ENCODE measurements around the gene NDUFB5. TPM values are rescaled to one million over a fixed set of nuclear protein-coding genes. Genes with fewer than 3 reads are reported as not detected.

NDUFB5 gene
- total RNA-seq (190 TPM), polyA plus RNA-seq (70.4 TPM)

DNA sequence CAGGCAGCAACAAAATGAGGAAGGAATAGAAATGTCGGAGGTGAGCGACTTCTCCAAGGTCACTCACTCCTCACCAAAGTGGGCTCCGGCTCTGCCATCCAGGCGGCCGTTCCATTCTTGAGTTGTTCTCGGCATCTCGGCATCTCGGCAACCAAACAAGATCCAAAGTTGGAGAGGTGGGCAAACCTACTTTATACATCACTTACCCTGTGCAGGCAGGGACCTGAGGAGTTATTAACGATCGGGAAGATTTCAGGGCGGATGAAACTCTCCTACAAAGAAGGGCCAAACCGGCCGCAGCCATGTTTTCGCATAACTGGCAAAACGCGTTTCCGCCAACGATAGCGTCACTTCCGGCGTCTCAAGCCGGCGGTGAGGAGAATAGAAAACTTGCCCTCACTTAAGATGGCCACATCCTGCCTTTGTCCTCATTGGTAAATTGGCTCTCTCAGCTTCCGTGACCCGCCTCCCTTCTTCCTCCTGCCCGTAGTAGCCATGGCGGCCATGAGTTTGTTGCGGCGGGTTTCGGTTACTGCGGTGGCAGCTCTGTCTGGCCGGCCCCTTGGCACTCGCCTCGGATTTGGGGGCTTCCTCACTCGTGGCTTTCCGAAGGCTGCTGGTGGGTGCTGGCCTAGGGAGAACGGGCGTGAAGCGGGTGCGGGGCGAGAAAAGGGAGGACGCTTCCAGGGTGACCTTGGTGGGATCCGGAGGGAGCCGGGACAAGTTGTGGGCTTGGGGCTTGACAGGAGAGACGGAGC, at the start of gene NDUFB5, which contains the start of gene MRPL47:
TSS of gene NDUFB5 (plus strand) at position 474 of the 758 bp plus-strand sequence. CDS start at position 496, 22 bp downstream.
TSS of gene MRPL47 (minus strand) at position 318 of the 758 bp plus-strand sequence. CDS start at position 304, 14 bp downstream.
- no peaks in the 10 kb centered on the region for H3K4me1 ChIP-seq (ENCODE audit: insufficient read depth)
- DNase-seq (ENCODE audit: extremely low spot score), result peak; percentile 97
- peaks cover 2% of the 10 kb centered on the region for H3K36me3 ChIP-seq (ENCODE audit: insufficient read depth)
- WGBS, result under 1% methylated on average over 45 of the region's 45 CpGs
- H3K27ac ChIP-seq (ENCODE audit: low read depth), result peak within 1 kb of the TSS; percentile 89
- peak within 1 kb of the TSS; percentile 78 for H3K4me3 ChIP-seq (ENCODE audit: low read depth, low read length)

DNA sequence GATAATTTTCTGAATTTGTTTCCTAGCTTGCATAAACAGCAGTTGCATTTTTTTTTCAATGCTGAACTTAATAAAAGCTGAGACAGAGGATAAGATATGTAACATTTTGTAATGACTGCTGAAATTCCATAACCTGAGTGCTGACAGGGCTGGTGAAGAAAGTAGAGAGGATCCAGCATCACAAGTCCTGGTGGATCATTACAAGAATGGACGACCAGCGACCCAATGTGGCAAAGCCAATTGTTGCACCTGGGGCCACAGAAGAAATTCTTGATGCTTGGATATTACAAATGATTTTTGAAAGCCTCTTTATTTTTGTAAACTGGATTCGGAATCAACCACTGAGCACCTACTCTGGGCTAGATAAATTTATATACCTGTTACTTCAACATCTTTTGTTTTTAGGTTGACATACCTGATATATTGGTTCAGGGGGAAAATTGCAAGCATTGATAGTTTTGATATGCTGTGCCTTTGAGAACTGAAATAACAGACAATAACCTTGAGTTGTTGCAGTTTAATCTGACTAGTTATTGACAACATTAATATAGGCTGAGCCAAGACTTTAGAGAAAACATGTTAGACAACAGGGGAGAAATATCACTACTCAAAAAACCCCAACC, 45.7 kb upstream of the NDUFB5 start:
- no peak overlapping the region for H3K4me3 ChIP-seq (ENCODE audit: low read depth, low read length)
- no peaks in the 10 kb centered on the region for H3K4me1 ChIP-seq (ENCODE audit: insufficient read depth)
- 5% methylated on average over 3 of the region's 3 CpGs for WGBS
- peak; percentile 13 for DNase-seq (ENCODE audit: extremely low spot score)
- H3K27ac ChIP-seq (ENCODE audit: low read depth), result no peak overlapping the region
- H3K36me3 ChIP-seq (ENCODE audit: insufficient read depth), result no peaks in the 10 kb centered on the region

DNA sequence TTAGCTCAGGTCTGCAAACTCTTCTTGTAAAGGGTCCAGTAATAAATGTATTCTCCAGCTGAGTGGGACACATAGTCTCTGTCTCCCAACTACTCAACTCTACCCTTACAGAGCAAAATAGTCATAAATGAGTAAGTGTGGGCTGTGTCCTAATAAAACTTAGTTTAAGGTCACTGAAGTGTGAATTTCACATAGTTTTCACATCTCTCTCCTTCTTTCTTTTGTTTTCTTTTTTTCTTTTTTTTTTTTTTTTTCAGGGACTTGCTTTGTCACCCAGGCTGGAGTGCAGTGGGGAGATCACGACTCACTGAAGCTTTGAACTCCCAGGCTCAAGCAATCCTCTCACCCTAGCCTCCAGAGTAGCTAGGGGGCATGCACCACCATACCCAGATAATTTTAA, 43.8 kb upstream of the NDUFB5 start:
- no peak for DNase-seq (ENCODE audit: extremely low spot score)
- 94% methylated on average over 1 of the region's 1 CpG for WGBS
- H3K36me3 ChIP-seq (ENCODE audit: insufficient read depth), result no peaks in the 10 kb centered on the region

DNA sequence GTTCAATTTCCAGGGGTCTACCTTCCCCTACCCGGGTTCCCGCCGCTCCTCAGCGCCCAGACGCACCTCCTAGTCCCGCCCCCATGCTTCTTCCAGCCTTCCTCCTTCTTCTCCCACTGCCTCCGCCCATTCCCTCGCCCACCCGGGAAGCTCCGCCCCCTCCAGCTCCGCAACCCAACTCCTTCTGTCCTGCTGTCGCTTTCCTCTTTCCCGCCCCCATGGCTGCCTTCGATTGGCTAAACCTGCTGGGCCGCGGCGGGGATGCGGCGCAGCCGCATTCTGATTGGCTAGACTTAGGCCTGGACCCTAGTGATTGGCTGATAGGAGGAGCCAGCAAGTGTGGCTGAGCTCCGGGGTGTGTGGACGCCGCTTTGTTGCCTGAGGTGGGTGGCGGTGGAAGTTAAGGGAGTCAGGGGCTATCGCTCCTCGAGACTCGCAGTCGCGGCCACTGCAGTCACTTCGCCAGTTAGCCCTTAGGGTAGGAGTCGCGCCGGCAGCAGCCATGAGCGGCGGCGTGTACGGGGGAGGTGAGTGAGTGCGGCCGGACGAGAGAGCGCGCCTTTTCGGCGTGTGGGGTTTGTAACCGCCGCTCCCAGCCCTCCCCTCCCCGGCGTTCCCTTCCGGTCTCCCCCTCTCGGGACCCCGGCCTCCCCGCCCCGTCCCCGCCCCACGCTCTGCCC, 41.9 kb upstream of the NDUFB5 start, which contains the start of gene ACTL6A:
TSS of gene ACTL6A (plus strand) at position 336 of the 680 bp plus-strand sequence. CDS start at position 503, 167 bp downstream.
- peak; percentile 100 for DNase-seq (ENCODE audit: extremely low spot score)
- Histone ChIP-seq H3K4me1 (ENCODE audit: insufficient read depth) (no peaks in the 10 kb centered on the region), H3K27ac (ENCODE audit: low read depth) (peak within 1 kb of the TSS; percentile 84), H3K4me3 (ENCODE audit: low read depth, low read length) (peak within 1 kb of the TSS; percentile 87), H3K36me3 (ENCODE audit: insufficient read depth) (no peaks in the 10 kb centered on the region)
- under 1% methylated on average over 55 of the region's 55 CpGs for WGBS

More for the DNA sequence above, 43.8 kb upstream of the NDUFB5 start:
- H3K27ac ChIP-seq (ENCODE audit: low read depth), result no peak overlapping the region
- H3K4me1 ChIP-seq (ENCODE audit: insufficient read depth), result no peaks in the 10 kb centered on the region
- H3K4me3 ChIP-seq (ENCODE audit: low read depth, low read length), result no peak overlapping the region

DNA sequence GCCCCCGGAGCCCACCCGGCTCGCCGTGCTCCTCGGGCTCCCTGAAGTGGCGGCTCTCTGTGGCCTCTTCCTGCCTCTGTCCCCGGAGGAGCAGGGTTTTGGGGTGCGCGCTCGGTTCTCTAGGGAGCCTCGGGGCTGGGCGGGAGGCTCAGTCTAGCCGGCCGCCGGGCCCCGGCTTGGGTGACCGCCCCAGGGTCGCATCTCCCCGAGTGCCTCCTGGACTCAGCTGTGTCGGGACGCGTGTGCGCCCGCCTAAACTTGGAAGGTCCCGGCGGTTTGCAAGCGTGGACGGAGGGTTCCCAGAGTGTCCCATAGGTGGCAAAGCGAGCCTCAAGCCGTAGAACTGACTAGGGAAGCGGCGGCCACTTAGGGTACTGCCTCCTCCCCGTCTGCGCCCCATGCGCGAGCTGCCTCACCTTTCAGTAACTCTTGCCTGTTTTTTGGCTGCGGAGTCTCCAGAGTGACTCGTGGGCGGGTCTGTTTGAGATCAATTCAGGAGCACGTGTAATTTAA, 41.3 kb upstream of the NDUFB5 start:
- Histone ChIP-seq H3K36me3 (ENCODE audit: insufficient read depth) (no peaks in the 10 kb centered on the region), H3K4me1 (ENCODE audit: insufficient read depth) (no peaks in the 10 kb centered on the region), H3K4me3 (ENCODE audit: low read depth, low read length) (peak overlapping the region; percentile 87), H3K27ac (ENCODE audit: low read depth) (peak overlapping the region; percentile 71)
- peak; percentile 23 for DNase-seq (ENCODE audit: extremely low spot score)
- WGBS, result under 1% methylated on average over 40 of the region's 40 CpGs

DNA sequence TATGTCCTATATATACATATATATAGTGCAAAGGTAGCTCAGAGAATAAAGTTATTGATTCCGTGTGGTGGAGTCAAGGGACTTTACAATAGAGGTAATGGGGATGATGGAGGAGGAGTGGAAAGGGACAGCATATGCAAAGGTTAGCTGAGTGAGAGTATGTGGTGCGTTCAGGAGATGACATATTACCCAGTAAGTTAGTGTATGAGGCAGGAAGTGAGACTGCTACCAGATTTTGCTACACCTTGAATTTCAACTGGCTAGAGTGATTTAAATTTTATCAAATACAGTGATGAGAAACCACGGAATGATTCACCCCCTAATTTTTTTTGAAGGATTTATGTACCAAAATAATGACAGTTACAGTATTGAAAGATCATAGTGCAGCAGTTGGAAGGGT, 39.1 kb upstream of the NDUFB5 start:
- no peaks in the 10 kb centered on the region for H3K36me3 ChIP-seq (ENCODE audit: insufficient read depth)
- H3K27ac ChIP-seq (ENCODE audit: low read depth), result no peak overlapping the region
- no peaks in the 10 kb centered on the region for H3K4me1 ChIP-seq (ENCODE audit: insufficient read depth)
- no peak for DNase-seq (ENCODE audit: extremely low spot score)
- WGBS, result 82% methylated on average over 3 of the region's 3 CpGs
- H3K4me3 ChIP-seq (ENCODE audit: low read depth, low read length), result no peak overlapping the region

DNA sequence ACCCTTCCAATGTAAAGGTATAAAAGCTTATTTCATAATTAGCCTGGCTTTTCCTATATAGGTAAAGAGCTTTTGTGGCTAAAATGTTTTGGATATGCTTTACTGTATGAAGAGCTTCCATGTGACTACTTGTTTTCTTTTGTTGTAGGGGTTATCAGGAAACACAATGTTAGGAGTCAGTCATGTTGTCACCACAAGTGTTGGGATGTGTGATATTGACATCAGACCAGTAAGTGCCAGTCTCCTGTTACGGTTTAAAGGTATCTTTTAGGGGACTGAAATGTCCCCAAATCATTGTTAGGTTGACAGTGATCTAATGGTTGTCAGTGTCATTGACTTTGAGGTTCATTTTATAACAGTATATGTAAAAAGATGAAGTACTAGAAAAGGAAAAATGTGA, 23.6 kb upstream of the NDUFB5 start:
- Histone ChIP-seq H3K36me3 (ENCODE audit: insufficient read depth) (peaks cover 5% of the 10 kb centered on the region), H3K27ac (ENCODE audit: low read depth) (no peak overlapping the region), H3K4me3 (ENCODE audit: low read depth, low read length) (no peak overlapping the region), H3K4me1 (ENCODE audit: insufficient read depth) (no peaks in the 10 kb centered on the region)
- 92% methylated on average over 1 of the region's 1 CpG for WGBS
- no peak for DNase-seq (ENCODE audit: extremely low spot score)

DNA sequence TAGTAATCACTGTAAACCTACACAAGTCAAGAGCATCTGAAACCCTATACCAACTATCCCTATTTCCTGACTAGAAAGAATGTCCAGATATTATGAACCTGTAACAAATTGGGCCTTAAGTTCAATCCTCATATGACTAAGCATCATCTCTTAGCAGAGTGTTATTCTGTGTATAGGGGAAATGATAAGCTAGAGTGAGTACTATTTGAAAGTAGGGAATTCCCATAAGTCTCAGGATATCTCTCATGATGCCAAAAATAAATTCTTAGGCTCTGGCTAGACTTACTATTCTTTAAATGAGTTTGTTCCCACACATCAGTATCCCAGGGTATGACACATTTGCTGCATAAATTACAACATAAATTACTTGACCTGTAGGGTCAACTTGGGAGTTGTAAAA, 15.5 kb upstream of the NDUFB5 start:
- H3K27ac ChIP-seq (ENCODE audit: low read depth), result no peak overlapping the region
- no peak overlapping the region for H3K4me3 ChIP-seq (ENCODE audit: low read depth, low read length)
- H3K36me3 ChIP-seq (ENCODE audit: insufficient read depth), result peaks cover 5% of the 10 kb centered on the region
- no peak for DNase-seq (ENCODE audit: extremely low spot score)
- no peaks in the 10 kb centered on the region for H3K4me1 ChIP-seq (ENCODE audit: insufficient read depth)

DNA sequence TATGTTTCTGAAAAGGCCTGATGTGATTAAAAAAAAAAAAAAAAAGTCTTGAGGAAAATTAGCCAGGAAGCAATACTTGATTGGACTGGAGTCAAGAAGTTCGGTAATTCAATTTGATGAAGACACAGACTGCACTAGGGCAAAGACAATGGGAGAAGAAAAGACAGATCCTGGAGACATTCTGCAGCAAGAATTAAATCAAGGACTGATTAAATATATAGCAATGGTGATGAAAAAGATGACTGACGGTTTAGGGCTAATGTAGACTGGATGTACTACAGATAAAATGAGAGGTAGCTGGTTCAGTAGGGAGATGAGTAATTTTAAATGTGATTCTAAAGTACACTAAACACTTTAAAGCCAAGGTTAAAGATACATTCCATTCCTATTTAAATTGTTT, 13.9 kb upstream of the NDUFB5 start:
- H3K27ac ChIP-seq (ENCODE audit: low read depth), result no peak overlapping the region
- H3K36me3 ChIP-seq (ENCODE audit: insufficient read depth), result peaks cover 5% of the 10 kb centered on the region
- no peaks in the 10 kb centered on the region for H3K4me1 ChIP-seq (ENCODE audit: insufficient read depth)
- 79% methylated on average over 2 of the region's 2 CpGs for WGBS
- DNase-seq (ENCODE audit: extremely low spot score), result no peak
- H3K4me3 ChIP-seq (ENCODE audit: low read depth, low read length), result no peak overlapping the region

DNA sequence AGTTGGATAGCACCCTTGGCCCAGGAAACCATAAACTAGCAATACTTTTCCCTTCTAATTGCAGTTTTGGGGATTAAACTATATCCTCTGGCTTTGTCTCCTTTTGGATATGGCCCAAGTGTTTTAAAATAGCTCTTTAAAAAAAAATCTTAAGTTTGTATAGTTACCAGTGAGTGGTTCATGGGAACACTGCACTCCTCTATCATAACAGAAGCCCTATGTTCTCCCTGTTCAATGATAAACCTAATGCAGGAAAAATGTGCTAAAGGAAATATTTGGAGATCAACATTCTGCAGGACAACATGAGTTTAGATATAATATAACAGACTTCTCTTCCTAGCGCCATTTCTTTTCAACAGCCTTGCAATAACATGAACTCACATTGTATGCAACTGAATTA, 13.3 kb upstream of the NDUFB5 start:
- no peaks in the 10 kb centered on the region for H3K4me1 ChIP-seq (ENCODE audit: insufficient read depth)
- peaks cover 5% of the 10 kb centered on the region for H3K36me3 ChIP-seq (ENCODE audit: insufficient read depth)
- H3K4me3 ChIP-seq (ENCODE audit: low read depth, low read length), result no peak overlapping the region
- 49% methylated on average over 1 of the region's 1 CpG for WGBS
- no peak for DNase-seq (ENCODE audit: extremely low spot score)
- H3K27ac ChIP-seq (ENCODE audit: low read depth), result no peak overlapping the region

DNA sequence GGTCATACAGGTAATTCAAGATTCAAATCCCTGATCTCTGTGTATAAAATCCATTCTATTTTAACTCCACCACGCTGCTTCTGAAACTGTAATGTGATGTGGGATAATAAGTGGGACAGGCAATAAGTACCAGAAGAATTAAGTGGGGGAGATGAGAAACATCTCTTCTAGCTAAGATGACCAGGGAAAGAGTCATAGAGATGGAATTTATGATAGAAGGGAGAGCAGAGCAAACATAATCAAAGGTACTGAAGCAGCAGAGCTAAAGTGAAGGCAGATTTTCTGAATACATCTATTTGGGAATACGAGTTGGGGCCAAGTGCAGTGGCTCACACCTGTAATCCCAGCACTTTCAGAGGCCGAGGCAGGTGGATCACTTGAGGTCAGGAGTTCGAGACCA, 5.1 kb upstream of the NDUFB5 start:
- H3K4me3 ChIP-seq (ENCODE audit: low read depth, low read length), result no peak overlapping the region
- no peak for DNase-seq (ENCODE audit: extremely low spot score)
- no peaks in the 10 kb centered on the region for H3K4me1 ChIP-seq (ENCODE audit: insufficient read depth)
- 88% methylated on average over 4 of the region's 4 CpGs for WGBS
- H3K36me3 ChIP-seq (ENCODE audit: insufficient read depth), result peaks cover 3% of the 10 kb centered on the region
- no peak overlapping the region for H3K27ac ChIP-seq (ENCODE audit: low read depth)

DNA sequence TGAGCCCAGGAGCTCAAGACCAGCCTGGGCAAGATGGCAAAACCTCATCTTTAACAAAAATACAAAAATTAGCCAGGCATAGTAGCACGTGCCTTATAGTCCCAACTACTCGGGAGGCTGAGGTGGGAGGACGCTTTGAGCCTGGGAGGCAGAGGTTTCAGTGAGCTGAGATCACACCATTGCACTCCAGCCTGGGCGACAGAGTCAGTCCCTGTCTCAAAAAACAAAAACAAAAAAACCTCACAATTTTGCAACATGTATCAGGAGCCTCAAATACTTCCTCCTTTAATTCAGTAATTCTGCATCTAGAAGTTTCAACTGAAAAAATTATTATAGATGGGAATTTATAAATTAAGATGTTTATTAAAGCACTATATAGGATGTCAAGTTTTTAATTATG, 1.3 kb upstream of the NDUFB5 start:
- H3K36me3 ChIP-seq (ENCODE audit: insufficient read depth), result peaks cover 3% of the 10 kb centered on the region
- H3K4me3 ChIP-seq (ENCODE audit: low read depth, low read length), result no peak overlapping the region
- no peak overlapping the region for H3K27ac ChIP-seq (ENCODE audit: low read depth)
- no peaks in the 10 kb centered on the region for H3K4me1 ChIP-seq (ENCODE audit: insufficient read depth)
- DNase-seq (ENCODE audit: extremely low spot score), result no peak
- WGBS, result 84% methylated on average over 4 of the region's 4 CpGs

DNA sequence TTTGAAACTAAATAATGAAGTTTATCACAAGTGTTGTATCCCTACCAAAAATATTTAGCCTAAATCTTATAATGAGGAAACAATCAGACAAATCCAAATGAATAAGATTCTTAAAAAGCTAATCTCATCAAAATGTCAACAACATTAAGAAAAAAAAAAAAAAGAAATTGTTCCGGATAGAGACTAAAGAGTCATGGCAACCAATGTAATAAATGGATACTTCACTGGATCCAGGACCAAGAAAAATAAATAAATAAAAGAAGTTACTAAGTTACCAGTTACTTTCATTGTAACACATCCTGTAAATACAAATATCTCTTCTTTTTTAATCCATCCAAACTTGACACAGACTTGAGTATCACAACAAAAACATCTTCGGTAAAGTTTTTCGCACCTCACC, 763 bp upstream of the NDUFB5 start:
- DNase-seq (ENCODE audit: extremely low spot score), result no peak
- no peak overlapping the region for H3K27ac ChIP-seq (ENCODE audit: low read depth)
- H3K4me1 ChIP-seq (ENCODE audit: insufficient read depth), result no peaks in the 10 kb centered on the region
- under 1% methylated on average over 3 of the region's 3 CpGs for WGBS
- peak overlapping the region; percentile 78 for H3K4me3 ChIP-seq (ENCODE audit: low read depth, low read length)
- H3K36me3 ChIP-seq (ENCODE audit: insufficient read depth), result peaks cover 3% of the 10 kb centered on the region
